ENCODE measurements around the gene CACNG7. TPM values are rescaled to one million over a fixed set of nuclear protein-coding genes. Genes with fewer than 3 reads are reported as not detected.

CACNG7 gene
- polyA plus RNA-seq, 1 donor from 2014 or later, result 27.8 TPM

- no peaks in the 10 kb centered on the region for H3K36me3 ChIP-seq (ENCODE audit: insufficient read depth, low read length)
- H3K4me2 ChIP-seq (ENCODE audit: low read length), result no peak overlapping the region
- H4K20me1 ChIP-seq (ENCODE audit: insufficient read depth), result no peaks in the 10 kb centered on the region
- H2AFZ ChIP-seq (ENCODE audit: low read depth, low read length), result no peak overlapping the region
- no peak for TF ChIP-seq EZH2 (IDR thresholded peaks at IDR 0.05; ENCODE audit: borderline replicate concordance, insufficient read depth, low read length, poor library complexity, severe bottlenecking)
- TF ChIP-seq POLR2AphosphoS5 (IDR thresholded peaks at IDR 0.05), result no peak
- no peak for TF ChIP-seq CTCF (IDR thresholded peaks at IDR 0.05; ENCODE audit: poor library complexity, severe bottlenecking)
- H3K4me3 ChIP-seq (ENCODE audit: low read length), result no peak overlapping the region
- H3F3A ChIP-seq (ENCODE audit: insufficient read depth, low read length, poor library complexity, severe bottlenecking), result no peaks in the 10 kb centered on the region
- H3K9me3 ChIP-seq (ENCODE audit: low read length), result no peaks in the 10 kb centered on the region
- no peak overlapping the region for H3K9ac ChIP-seq (ENCODE audit: low read length)
- H3K27ac ChIP-seq (ENCODE audit: low read length), result no peak overlapping the region
- no peaks in the 10 kb centered on the region for H3K9me2 ChIP-seq (ENCODE audit: insufficient read depth, low read length)
- H3K27me3 ChIP-seq (ENCODE audit: insufficient read depth, low read depth, low read length), result no peaks in the 10 kb centered on the region
- H3K79me2 ChIP-seq (replicated peaks; ENCODE audit: insufficient read depth, low read length), result no peaks in the 10 kb centered on the region
These were observed 83.7 kb downstream of the CACNG7 start for GRCh38 chr19:53992815-53993214.

DNA sequence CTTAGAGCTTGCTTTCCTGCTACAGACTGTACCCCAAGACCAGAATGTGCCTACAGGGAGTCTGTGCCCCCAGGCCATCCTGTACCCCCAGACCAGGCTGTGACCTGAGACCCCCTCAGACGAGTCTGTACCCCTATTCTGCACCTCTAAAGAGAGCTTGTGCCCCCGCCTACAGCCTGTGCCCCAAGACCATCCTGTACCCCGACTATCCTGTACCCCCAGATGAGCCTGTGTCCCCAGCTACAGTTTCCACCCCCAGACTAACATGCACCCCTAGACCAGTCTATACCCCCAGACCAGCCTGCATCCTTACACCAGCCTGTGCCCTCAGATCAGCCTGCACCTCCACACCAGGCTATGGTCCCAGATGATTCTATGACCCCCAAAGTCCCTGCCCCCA is 84.4 kb downstream of the CACNG7 start:
- Histone ChIP-seq H3K27me3 (ENCODE audit: insufficient read depth, low read depth, low read length) (no peaks in the 10 kb centered on the region), H3F3A (ENCODE audit: insufficient read depth, low read length, poor library complexity, severe bottlenecking) (no peaks in the 10 kb centered on the region), H3K9ac (ENCODE audit: low read length) (no peak overlapping the region), H3K4me3 (ENCODE audit: low read length) (no peak overlapping the region), H3K79me2 (replicated peaks; ENCODE audit: insufficient read depth, low read length) (no peaks in the 10 kb centered on the region), H3K27ac (ENCODE audit: low read length) (no peak overlapping the region), H2AFZ (ENCODE audit: low read depth, low read length) (no peak overlapping the region), H3K36me3 (ENCODE audit: insufficient read depth, low read length) (no peaks in the 10 kb centered on the region), H3K4me2 (ENCODE audit: low read length) (no peak overlapping the region), H3K9me3 (ENCODE audit: low read length) (no peaks in the 10 kb centered on the region), H4K20me1 (ENCODE audit: insufficient read depth) (no peaks in the 10 kb centered on the region), H3K9me2 (ENCODE audit: insufficient read depth, low read length) (no peaks in the 10 kb centered on the region)
- TF ChIP-seq EZH2 (IDR thresholded peaks at IDR 0.05; ENCODE audit: borderline replicate concordance, insufficient read depth, low read length, poor library complexity, severe bottlenecking), result no peak

Other genes with a start within 250 kb of the CACNG7 start
- gene NLRP12, start 85.0 kb upstream of the CACNG7 start, polyA plus RNA-seq, result not detected in 2 replicates
- gene MYADM, start 41.4 kb upstream of the CACNG7 start, polyA plus RNA-seq, result 2.5 and 4.5 TPM in 2 replicates
- gene PRKCG, start 27.1 kb upstream of the CACNG7 start, polyA plus RNA-seq, result 0.99 and 2.2 TPM in 2 replicates
- gene CACNG8, start 53.7 kb downstream of the CACNG7 start, polyA plus RNA-seq, result 3.3 and 6.0 TPM in 2 replicates
- gene CACNG6, start 82.4 kb downstream of the CACNG7 start, polyA plus RNA-seq, result 0.28 and 0.60 TPM in 2 replicates
- not detected in 2 replicates for gene VSTM1, start 154.6 kb downstream of the CACNG7 start, polyA plus RNA-seq
- gene TARM1, start 172.1 kb downstream of the CACNG7 start, polyA plus RNA-seq, result not detected in 2 replicates
- 0.20 TPM in 1 of 2 replicates, not detected in the other for gene OSCAR, start 191.5 kb downstream of the CACNG7 start, polyA plus RNA-seq
- 21.4 and 62.8 TPM in 2 replicates for gene NDUFA3, start 193.6 kb downstream of the CACNG7 start, polyA plus RNA-seq
- gene TFPT, start 206.4 kb downstream of the CACNG7 start, polyA plus RNA-seq, result 24.3 and 28.0 TPM in 2 replicates
- 73.5 and 76.6 TPM in 2 replicates for gene PRPF31, start 206.5 kb downstream of the CACNG7 start, polyA plus RNA-seq
- gene CNOT3, start 228.5 kb downstream of the CACNG7 start, polyA plus RNA-seq, result 3.8 and 7.6 TPM in 2 replicates